Testis (tissue), 3 donors: ENCODE data around the gene CDH4. TPM values are rescaled to one million over a fixed set of nuclear protein-coding genes. Genes with fewer than 3 reads are reported as not detected.

Experiments used
- DNase-seq: peaks from one replicate; pipeline ENCODE4 v3.0.0-alpha.2; 2019
- H3K27ac ChIP-seq, 2 donors: fragments of 200-600 bp; sonication (generic); one replicate each; pipeline ENCODE4 v1.5.1; 2019
- H3K27me3 ChIP-seq: fragments of 200-600 bp; sonication (generic); one replicate; pipeline ENCODE4 v1.5.1; 2019
- H3K36me3 ChIP-seq: fragments of 200-600 bp; sonication (generic); one replicate; pipeline ENCODE4 v1.5.1; 2017; ENCODE audit warnings: low read depth; ENCODE audit errors: missing control alignments
- H3K4me1 ChIP-seq: fragments of 200-600 bp; sonication (generic); one replicate; pipeline ENCODE4 v1.5.1; 2019
- H3K4me3 ChIP-seq, 2 donors: fragments of 200-600 bp; sonication (generic); one replicate each; pipeline ENCODE4 v1.5.1; 2017 to 2019
- H3K9me3 ChIP-seq: fragments of 200-600 bp; sonication (generic); one replicate; pipeline ENCODE4 v1.5.1; 2017
- CTCF ChIP-seq, 3 experiments: fragments of 450-650 bp in 2 of 3; fragments of 200-600 bp in 1 of 3; sonication (generic) in 1 of 3; IDR thresholded peaks; one replicate each; pipeline ENCODE4 v1.5.1; 2016 to 2019; ENCODE audit warnings: antibody characterized with exemption in 3 of 3, mild to moderate bottlenecking in 2 of 3, moderate library complexity in 1 of 3
- POLR2A ChIP-seq: fragments of 450-650 bp; IDR thresholded peaks from one replicate; pipeline ENCODE4 v1.6.1; 2017; ENCODE audit warnings: antibody characterized with exemption, mild to moderate bottlenecking, moderate library complexity
- WGBS, 2 donors: methylation state at CpG; one replicate each; pipeline ENCODE4 v1.1.5; 2018; 5-methylcytosine and 5-hydroxymethylcytosine counted together
- intact Hi-C: fragments of 100-400 bp; cut with DNase I; formaldehyde crosslinking; loops from one replicate; pipeline ENCODE4 v1.15.1; 2023; ENCODE audit warnings: low total_unique reads
- polyA plus RNA-seq: library from polyadenylated mRNA; stranded (reverse); fragments of 350-450 nt; fragmentation: Illumina TruSeq; extraction: RNeasy Lipid Tissue Mini Kit (QIAGEN cat#74804); gene quantifications from one replicate; pipeline ENCODE4 v1.2.3, GENCODE V29; 2014; ENCODE audit warnings: low read depth, low replicate concordance; ENCODE audit not compliant: insufficient read depth
- total RNA-seq, 2 donors: library from RNA; depleted of rRNA; stranded (reverse); fragments of >200 nt; gene quantifications; one replicate each; pipeline ENCODE4 v1.2.3, GENCODE V29; 2016

Gene CDH4
- total and polyA plus RNA-seq, 3 donors from 2014 or later: 1.4 to 3.3 (median 1.9) TPM

GRCh38 chr20:61596687-61597330 lies 344.7 kb downstream of the CDH4 start:
- H3K27ac ChIP-seq: no peak overlapping the region
- 82 to 84% methylated on average over 8 of the region's 8 CpGs for WGBS, 2 donors

GRCh38 chr20:61597996-61598395 lies 345.9 kb downstream of the CDH4 start:
- no peaks in the 10 kb centered on the region for H3K9me3 ChIP-seq
- no peak overlapping the region for H3K27ac ChIP-seq
- no peaks in the 10 kb centered on the region for H3K27me3 ChIP-seq
- H3K4me1 ChIP-seq: peaks cover 4% of the 10 kb centered on the region
- WGBS, 2 donors: 68 to 86% methylated on average over 7 of the region's 7 CpGs
- H3K4me3 ChIP-seq: no peak overlapping the region
- intact Hi-C loops: no loop called here
- no peak for DNase-seq
- H3K36me3 ChIP-seq: no peaks in the 10 kb centered on the region
- TF ChIP-seq CTCF (IDR thresholded peaks at IDR 0.05): no peak
- no peak for TF ChIP-seq POLR2A

More at GRCh38 chr20:61596687-61597330, 344.7 kb downstream of the CDH4 start:
- no peak overlapping the region for H3K4me3 ChIP-seq
- no peak for DNase-seq
- H3K27me3 ChIP-seq: no peaks in the 10 kb centered on the region
- H3K9me3 ChIP-seq: no peaks in the 10 kb centered on the region
- intact Hi-C loops: no loop called here
- H3K4me1 ChIP-seq: peaks cover 4% of the 10 kb centered on the region
- no peak for TF ChIP-seq CTCF (IDR thresholded peaks at IDR 0.05)
- TF ChIP-seq POLR2A: no peak
- no peaks in the 10 kb centered on the region for H3K36me3 ChIP-seq

DNA sequence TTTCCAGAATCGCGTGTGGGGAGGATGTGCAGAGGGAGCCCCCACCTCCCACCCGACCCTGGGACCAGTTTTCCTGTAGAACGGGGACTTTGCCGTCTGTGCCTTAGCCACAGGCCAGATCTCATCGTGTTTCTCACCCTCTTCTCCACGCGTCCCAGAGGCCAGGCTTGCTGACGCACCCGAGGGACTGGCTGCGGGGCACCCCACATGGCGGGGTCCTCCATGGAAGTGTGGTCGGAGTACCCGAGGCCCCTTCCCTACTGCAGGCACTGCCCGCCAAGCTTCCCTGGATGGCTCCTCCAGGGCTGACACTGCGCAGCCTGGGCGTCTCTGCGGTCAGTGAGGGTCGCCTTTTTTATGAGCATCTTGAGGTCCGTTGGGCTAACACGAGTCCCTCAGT lies 346.5 kb downstream of the CDH4 start:
- TF ChIP-seq POLR2A: no peak
- Histone ChIP-seq H3K4me1 (peaks cover 4% of the 10 kb centered on the region), H3K4me3 (no peak overlapping the region), H3K36me3 (no peaks in the 10 kb centered on the region), H3K27me3 (no peaks in the 10 kb centered on the region), H3K27ac (no peak overlapping the region), H3K9me3 (no peaks in the 10 kb centered on the region)
- DNase-seq: no peak
- intact Hi-C loops: no loop called here
- WGBS, 2 donors: 83 to 92% methylated on average over 16 to 20 of the region's 21 CpGs

DNA sequence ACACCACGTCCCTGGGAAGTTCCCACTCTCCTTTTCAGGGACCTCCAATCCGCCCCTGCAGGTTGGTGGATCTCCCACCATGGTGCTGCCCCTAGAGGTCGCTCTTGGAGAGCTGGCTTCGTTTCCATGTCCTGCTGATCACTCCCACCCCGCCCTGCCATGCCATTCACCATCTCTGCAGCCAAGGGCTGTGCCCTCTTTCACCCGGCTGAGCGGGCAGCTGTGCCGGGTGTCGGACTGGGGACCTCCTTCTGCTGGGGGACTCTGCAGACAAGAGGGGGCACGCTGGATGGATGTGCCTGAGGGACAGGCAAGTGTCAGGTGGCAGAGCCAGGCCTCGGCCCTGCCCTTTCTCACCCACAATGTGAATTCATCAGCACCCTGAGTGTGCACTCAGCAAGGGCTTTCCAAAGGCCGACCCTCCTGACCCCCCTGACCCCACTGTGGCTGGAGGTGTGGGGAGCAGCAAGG lies 347.0 kb downstream of the CDH4 start:
- no peaks in the 10 kb centered on the region for H3K36me3 ChIP-seq
- no peak overlapping the region for H3K27ac ChIP-seq
- 53 to 60% methylated on average over 7 to 12 of the region's 12 CpGs for WGBS, 2 donors
- no peak overlapping the region for H3K4me3 ChIP-seq
- no peaks in the 10 kb centered on the region for H3K9me3 ChIP-seq
- no peaks in the 10 kb centered on the region for H3K27me3 ChIP-seq
- intact Hi-C loops: no loop called here
- DNase-seq: no peak
- TF ChIP-seq POLR2A: no peak
- TF ChIP-seq CTCF (IDR thresholded peaks at IDR 0.05): no peak
- H3K4me1 ChIP-seq: peaks cover 4% of the 10 kb centered on the region

DNA sequence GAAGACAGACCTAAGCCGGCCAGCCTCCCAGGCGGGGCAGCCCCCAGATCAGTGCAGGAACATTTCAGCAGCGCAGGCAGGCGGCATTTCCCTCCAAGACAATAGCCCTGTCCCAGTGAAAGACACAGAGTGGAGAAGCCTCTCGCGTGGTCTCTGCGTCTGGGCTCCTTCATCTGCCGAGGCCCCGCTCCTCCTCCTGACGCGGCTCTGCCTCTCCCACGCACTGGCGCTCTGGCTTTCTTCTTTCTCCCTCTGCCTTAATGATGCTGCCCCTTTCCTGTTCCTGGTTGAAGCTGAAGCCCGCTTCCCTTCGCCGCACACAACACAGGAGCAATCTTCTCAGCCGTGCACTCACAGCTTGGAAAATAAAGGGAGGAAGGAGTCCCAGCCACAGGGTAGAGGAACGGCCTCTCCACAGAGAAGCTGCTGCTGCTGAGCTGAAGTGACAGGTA lies 347.5 kb downstream of the CDH4 start:
- intact Hi-C loops: no loop called here

More for the DNA sequence above, 347.5 kb downstream of the CDH4 start:
- Histone ChIP-seq H3K4me3 (no peak overlapping the region), H3K27ac (no peak overlapping the region), H3K36me3 (no peaks in the 10 kb centered on the region), H3K9me3 (no peaks in the 10 kb centered on the region), H3K27me3 (no peaks in the 10 kb centered on the region), H3K4me1 (peaks cover 4% of the 10 kb centered on the region)
- 14 to 16% methylated on average over 17 to 18 of the region's 18 CpGs for WGBS, 2 donors
- no peak for TF ChIP-seq CTCF (IDR thresholded peaks at IDR 0.05)
- TF ChIP-seq POLR2A: no peak
- no peak for DNase-seq
